Measurements from ENCODE around the gene TAS2R9. TPM values are rescaled to one million over a fixed set of nuclear protein-coding genes. Genes with fewer than 3 reads are reported as not detected.

Gene TAS2R9
- total RNA-seq, 2 donors from 2014 or later: not detected

GRCh38 chr12:10759657-10760056, 50.3 kb downstream of the TAS2R9 start:
- Histone ChIP-seq H3K4me1 (replicated peaks) (no peaks in the 10 kb centered on the region), H3K4me3 (no peak overlapping the region), H3K27me3 (replicated peaks; ENCODE audit: insufficient read depth) (no peaks in the 10 kb centered on the region), H3K36me3 (no peaks in the 10 kb centered on the region), H3K27ac (no peak overlapping the region), H3K9me3 (no peaks in the 10 kb centered on the region)
- 30% methylated on average over 2 of the region's 2 CpGs for WGBS
- TF ChIP-seq, protein P1, sequence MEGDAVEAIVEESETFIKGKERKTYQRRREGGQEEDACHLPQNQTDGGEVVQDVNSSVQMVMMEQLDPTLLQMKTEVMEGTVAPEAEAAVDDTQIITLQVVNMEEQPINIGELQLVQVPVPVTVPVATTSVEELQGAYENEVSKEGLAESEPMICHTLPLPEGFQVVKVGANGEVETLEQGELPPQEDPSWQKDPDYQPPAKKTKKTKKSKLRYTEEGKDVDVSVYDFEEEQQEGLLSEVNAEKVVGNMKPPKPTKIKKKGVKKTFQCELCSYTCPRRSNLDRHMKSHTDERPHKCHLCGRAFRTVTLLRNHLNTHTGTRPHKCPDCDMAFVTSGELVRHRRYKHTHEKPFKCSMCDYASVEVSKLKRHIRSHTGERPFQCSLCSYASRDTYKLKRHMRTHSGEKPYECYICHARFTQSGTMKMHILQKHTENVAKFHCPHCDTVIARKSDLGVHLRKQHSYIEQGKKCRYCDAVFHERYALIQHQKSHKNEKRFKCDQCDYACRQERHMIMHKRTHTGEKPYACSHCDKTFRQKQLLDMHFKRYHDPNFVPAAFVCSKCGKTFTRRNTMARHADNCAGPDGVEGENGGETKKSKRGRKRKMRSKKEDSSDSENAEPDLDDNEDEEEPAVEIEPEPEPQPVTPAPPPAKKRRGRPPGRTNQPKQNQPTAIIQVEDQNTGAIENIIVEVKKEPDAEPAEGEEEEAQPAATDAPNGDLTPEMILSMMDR (IDR thresholded peaks at IDR 0.05): no peak
- no peak for TF ChIP-seq POLR2AphosphoS5 (IDR thresholded peaks at IDR 0.05)
- no peak for TF ChIP-seq POLR2A (IDR thresholded peaks at IDR 0.05)
- DNase-seq (ENCODE audit: low spot score): no peak
- intact Hi-C loops (cut with DNase I): no loop called here

Small RNA genes lying within 50 kb of the gene (small RNA-seq; reads per million reads assigned to genes)
- 0 to 0.09 reads per million in 2 donors for gene PRR4

Other genes with a start within 250 kb of the TAS2R9 start
- 10 to 100 TPM; 24.2 to 24.8 TPM for gene MAGOHB, start 196.6 kb downstream of the TAS2R9 start, total RNA-seq
- gene STYK1, start 136.1 kb downstream of the TAS2R9 start, total RNA-seq: 10 to 100 TPM in 1 of 2 donors, 1 to 10 TPM in 1; 9.5 to 39.7 TPM
- 100 to 1,000 TPM; 197 to 358 TPM for gene YBX3, start 86.8 kb downstream of the TAS2R9 start, total RNA-seq
- not detected for gene TAS2R7, start 7.5 kb downstream of the TAS2R9 start, total RNA-seq
- not detected for gene TAS2R8, start 2.9 kb downstream of the TAS2R9 start, total RNA-seq
- gene TAS2R10, start 16.2 kb upstream of the TAS2R9 start, total RNA-seq: under 1 TPM in 1 of 2 donors, not detected in 1; 0.41 TPM
- 10 to 100 TPM in 1 of 2 donors, 1 to 10 TPM in 1; 7.9 to 66.9 TPM for gene PRR4, start 39.3 kb upstream of the TAS2R9 start, total RNA-seq
- gene PRH1, start 74.1 kb upstream of the TAS2R9 start, total RNA-seq: 10 to 100 TPM in 1 of 2 donors, 1 to 10 TPM in 1; 5.3 to 64.4 TPM
- gene TAS2R13, start 99.4 kb upstream of the TAS2R9 start, total RNA-seq: 1 to 10 TPM; 1.1 to 1.4 TPM
- gene PRH2, start 119.1 kb upstream of the TAS2R9 start, total RNA-seq: 1 to 10 TPM in 1 of 2 donors, not detected in 1; 1.8 TPM
- 1 to 10 TPM; 2.1 to 3.7 TPM for gene TAS2R14, start 129.1 kb upstream of the TAS2R9 start, total RNA-seq
- 1 to 10 TPM in 1 of 2 donors, not detected in 1; 2.7 TPM for gene TAS2R50, start 176.7 kb upstream of the TAS2R9 start, total RNA-seq
- gene TAS2R20, start 188.1 kb upstream of the TAS2R9 start, total RNA-seq: 1 to 10 TPM; 1.2 to 3.6 TPM
- 1 to 10 TPM; 1.2 to 6.1 TPM for gene TAS2R19, start 212.5 kb upstream of the TAS2R9 start, total RNA-seq
- gene TAS2R31, start 221.2 kb upstream of the TAS2R9 start, total RNA-seq: 1 to 10 TPM in 1 of 2 donors, under 1 TPM in 1; 0.59 to 5.1 TPM